H1 (cell line): Measurements from ENCODE around the gene ZNF555. TPM values are rescaled to one million over a fixed set of nuclear protein-coding genes. Genes with fewer than 3 reads are reported as not detected.

Experiments
- CTCF ChIA-PET: fragments of 300-600 bp; sonication (Branson Sonifier 250); formaldehyde crosslinking; loops from one replicate; lab custom pipeline; 2021; ENCODE audit not compliant: partially characterized antibody; lab: Charles Lee
- POLR2A ChIA-PET: fragments of 300-600 bp; sonication (Branson Sonifier 250); formaldehyde crosslinking; loops from one replicate; lab custom pipeline; 2021; ENCODE audit warnings: inconsistent platforms; ENCODE audit not compliant: partially characterized antibody; lab: Charles Lee
- DNase-seq, 2 experiments: peaks; one replicate each; pipeline versions ENCODE4 v3.0.0 to v3.0.0-alpha.2; 2010 to 2022; ENCODE audit warnings: low spot score in 2 of 2, low read depth in 1 of 2, mixed read lengths in 1 of 2
- FAIRE-seq: peaks from 2 replicates; lab custom pipeline; 2011; peaks lifted over from hg19 to GRCh38; lab: Jason Lieb, UNC
- H2AFZ ChIP-seq: 2 replicates; pipeline ENCODE4 v1.8.1; 2012; ENCODE audit warnings: low read length, inconsistent platforms
- H2AK5ac ChIP-seq: 2 replicates; pipeline ENCODE4 v1.6.1; 2013; ENCODE audit warnings: low read depth, low read length
- H2BK120ac ChIP-seq: replicated peaks from 2 replicates; pipeline ENCODE3; 2013; ENCODE audit warnings: low read depth, low read length, inconsistent platforms
- H2BK12ac ChIP-seq: 2 replicates; pipeline ENCODE4 v1.6.1; 2013; ENCODE audit warnings: low read depth, low read length
- H2BK15ac ChIP-seq: 2 replicates; pipeline ENCODE4 v1.6.1; 2013; ENCODE audit warnings: low read length
- H2BK20ac ChIP-seq: 2 replicates; pipeline ENCODE4 v1.6.1; 2013; ENCODE audit warnings: low read length
- H2BK5ac ChIP-seq: 2 replicates; pipeline ENCODE4 v1.6.1; 2013; ENCODE audit warnings: low read depth, low read length
- H3K14ac ChIP-seq: 2 replicates; pipeline ENCODE4 v1.6.1; 2013; ENCODE audit warnings: inconsistent platforms; ENCODE audit not compliant: insufficient read length
- H3K18ac ChIP-seq: 2 replicates; pipeline ENCODE4 v1.6.1; 2013; ENCODE audit warnings: low read length; ENCODE audit errors: extremely low read depth
- H3K23ac ChIP-seq: 2 replicates; pipeline ENCODE4 v1.6.1; 2013; ENCODE audit warnings: inconsistent platforms; ENCODE audit not compliant: insufficient read length
- H3K23me2 ChIP-seq: 2 replicates; pipeline ENCODE4 v1.6.1; 2013; ENCODE audit warnings: low read depth, low read length
- H3K27ac ChIP-seq: 2 replicates; pipeline ENCODE4 v1.6.1; 2011; ENCODE audit warnings: low read depth, low read length, inconsistent platforms
- H3K27me3 ChIP-seq, 4 experiments: replicated peaks in 1 of 4; 1 replicate in 1 of 4; 2 replicates in 3 of 4; pipeline versions ENCODE4 v1.6.1 to v1.8.1; 2011 to 2013; ENCODE audit warnings: low read length in 3 of 4, mild to moderate bottlenecking in 3 of 4, inconsistent platforms in 2 of 4, mixed read lengths in 2 of 4, moderate library complexity in 1 of 4; ENCODE audit not compliant: control insufficient read depth in 3 of 4, insufficient read depth in 3 of 4; ENCODE audit errors: extremely low read depth in 1 of 4
- H3K36me3 ChIP-seq, 4 experiments: 2 replicates each; pipeline versions ENCODE4 v1.6.1 to v1.8.1; 2011 to 2013; ENCODE audit warnings: mild to moderate bottlenecking in 4 of 4, low read length in 3 of 4, moderate library complexity in 2 of 4, control low read depth in 1 of 4, inconsistent platforms in 1 of 4; ENCODE audit not compliant: insufficient read depth in 4 of 4, control insufficient read depth in 2 of 4
- H3K4ac ChIP-seq: replicated peaks from 2 replicates; pipeline ENCODE3; 2013; ENCODE audit warnings: low read length, low read depth, mixed read lengths, inconsistent platforms; ENCODE audit not compliant: insufficient read length
- H3K4me1 ChIP-seq, 4 experiments: replicated peaks in 1 of 4; 1 replicate in 1 of 4; 2 replicates in 3 of 4; pipeline versions ENCODE4 v1.6.1 to v1.8.1; 2011 to 2013; ENCODE audit warnings: low read length in 3 of 4, inconsistent platforms in 2 of 4, mixed read lengths in 1 of 4; ENCODE audit not compliant: insufficient read depth in 4 of 4, control insufficient read depth in 3 of 4
- H3K4me2 ChIP-seq, 2 experiments: 2 replicates each; pipeline versions ENCODE4 v1.6.1 to v1.8.1; 2011 to 2013; ENCODE audit warnings: low read depth in 2 of 2, low read length in 2 of 2, control low read depth in 1 of 2, inconsistent platforms in 1 of 2, mild to moderate bottlenecking in 1 of 2; ENCODE audit not compliant: insufficient read depth in 1 of 2
- H3K4me3 ChIP-seq, 4 experiments: fragments of 200-600, 300-600 bp in 1 of 4; sonication (generic), shearing (Covaris generic), sonication (Bioruptor Twin) in 1 of 4; 2 replicates each; pipeline versions ENCODE4 v1.5.1 to v1.8.1; 2011 to 2016; ENCODE audit warnings: low read length in 4 of 4, low read depth in 3 of 4, control low read depth in 2 of 4, inconsistent platforms in 2 of 4, mild to moderate bottlenecking in 2 of 4, mixed read lengths in 1 of 4, moderate library complexity in 1 of 4; ENCODE audit not compliant: insufficient read depth in 2 of 4; ENCODE audit errors: extremely low read depth in 1 of 4
- H3K56ac ChIP-seq: replicated peaks from 2 replicates; pipeline ENCODE3; 2013; ENCODE audit warnings: low read depth, mild to moderate bottlenecking, mixed read lengths, low read length, inconsistent platforms; ENCODE audit not compliant: insufficient read length
- H3K79me1 ChIP-seq: 2 replicates; pipeline ENCODE4 v1.6.1; 2013; ENCODE audit warnings: low read depth, low read length, control low read depth
- H3K79me2 ChIP-seq, 2 experiments: 2 replicates each; pipeline versions ENCODE4 v1.6.1 to v1.8.1; 2012 to 2013; ENCODE audit warnings: low read length in 2 of 2, mild to moderate bottlenecking in 2 of 2, inconsistent platforms in 1 of 2; ENCODE audit not compliant: insufficient read depth in 2 of 2, control insufficient read depth in 1 of 2
- H3K9ac ChIP-seq, 4 experiments: replicated peaks in 1 of 4; 1 replicate in 1 of 4; 2 replicates in 3 of 4; pipeline versions ENCODE4 v1.6.1 to v1.8.1; 2011 to 2013; ENCODE audit warnings: low read depth in 3 of 4, low read length in 3 of 4, control low read depth in 2 of 4, mild to moderate bottlenecking in 2 of 4, moderate library complexity in 2 of 4, inconsistent platforms in 1 of 4; ENCODE audit errors: extremely low read depth in 1 of 4
- H3K9me3 ChIP-seq, 2 experiments: 2 replicates each; pipeline versions ENCODE4 v1.6.1 to v1.8.1; 2012 to 2013; ENCODE audit warnings: mild to moderate bottlenecking in 2 of 2, moderate library complexity in 2 of 2, control low read depth in 1 of 2, inconsistent platforms in 1 of 2, low read depth in 1 of 2, low read length in 1 of 2, mixed read lengths in 1 of 2; ENCODE audit not compliant: insufficient read depth in 2 of 2
- H4K20me1 ChIP-seq, 2 experiments: replicated peaks in 1 of 2; 2 replicates each; pipeline versions ENCODE3 to v1.8.1; 2011 to 2013; ENCODE audit warnings: inconsistent platforms in 2 of 2, low read length in 2 of 2, mild to moderate bottlenecking in 1 of 2; ENCODE audit not compliant: insufficient read depth in 2 of 2, control insufficient read depth in 1 of 2
- H4K5ac ChIP-seq: 2 replicates; pipeline ENCODE4 v1.6.1; 2013; ENCODE audit warnings: low read length, low read depth, mixed read lengths, inconsistent platforms; ENCODE audit not compliant: insufficient read length
- H4K8ac ChIP-seq: 2 replicates; pipeline ENCODE4 v1.8.0; 2013; ENCODE audit warnings: mild to moderate bottlenecking, moderate library complexity, low read length, inconsistent platforms; ENCODE audit not compliant: insufficient read depth; ENCODE audit errors: extremely low read depth
- H4K91ac ChIP-seq: replicated peaks from 2 replicates; pipeline ENCODE3; 2013; ENCODE audit warnings: low read length, mixed read lengths, inconsistent platforms; ENCODE audit not compliant: insufficient read length
- BCL11A ChIP-seq, 2 experiments: IDR thresholded peaks; one replicate each; pipeline ENCODE4 v1.6.1; 2011; ENCODE audit warnings: low read depth in 2 of 2, low read length in 2 of 2, mild to moderate bottlenecking in 2 of 2
- CBX5 ChIP-seq: fragments of 300-800, 300-1000 bp; sonication (generic); IDR thresholded peaks from 2 replicates; pipeline ENCODE4 v1.7.1; 2016; ENCODE audit warnings: antibody characterized with exemption, low read length, low read depth
- CHD2 ChIP-seq: IDR thresholded peaks from 2 replicates; pipeline ENCODE4 v1.6.1; 2012; ENCODE audit warnings: low read length, improper control_type of control experiment
- EP300 ChIP-seq, 2 experiments: IDR thresholded peaks; 1 replicate in 1 of 2; 2 replicates in 1 of 2; pipeline ENCODE4 v1.6.1; 2011 to 2012; ENCODE audit warnings: low read depth in 2 of 2, low read length in 2 of 2, mild to moderate bottlenecking in 2 of 2, borderline replicate concordance in 1 of 2, inconsistent platforms in 1 of 2, moderate library complexity in 1 of 2
- GABPA ChIP-seq: IDR thresholded peaks from 2 replicates; pipeline ENCODE4 v1.6.1; 2011; ENCODE audit warnings: mild to moderate bottlenecking, low read length, moderate library complexity, borderline replicate concordance; ENCODE audit not compliant: insufficient read depth
- KDM1A ChIP-seq: fragments of 200-600, 300-600 bp; sonication (generic); IDR thresholded peaks from 2 replicates; pipeline ENCODE4 v1.7.1; 2016; ENCODE audit warnings: mild to moderate bottlenecking, low read length, borderline replicate concordance
- NRF1 ChIP-seq: IDR thresholded peaks from 2 replicates; pipeline ENCODE4 v1.6.1; 2011; ENCODE audit warnings: mild to moderate bottlenecking, low read depth, low read length, improper control_type of control experiment
- RFX5 ChIP-seq: IDR thresholded peaks from 2 replicates; pipeline ENCODE4 v1.6.1; 2011; ENCODE audit warnings: low read depth, low read length, improper control_type of control experiment, borderline replicate concordance
- TAF1 ChIP-seq: IDR thresholded peaks from 2 replicates; pipeline ENCODE4 v1.6.1; 2011; ENCODE audit warnings: mild to moderate bottlenecking, low read depth, low read length
- USF2 ChIP-seq: IDR thresholded peaks from 2 replicates; pipeline ENCODE4 v1.6.1; 2011; ENCODE audit warnings: low read length, improper control_type of control experiment
- ZNF274 ChIP-seq: IDR thresholded peaks from 2 replicates; pipeline ENCODE4 v1.7.0; 2012; ENCODE audit warnings: low read length, borderline replicate concordance; ENCODE audit errors: extremely low read depth
- WGBS, 2 experiments: shearing (Covaris generic) in 1 of 2; methylation state at CpG; one replicate each; pipeline versions ENCODE4 v1.1.6 to v1.1.7; 2013 to 2015; ENCODE audit warnings: low lambda C conversion rate in 2 of 2, mixed read lengths in 2 of 2, inconsistent platforms in 1 of 2, low coverage in 1 of 2, missing lambda C conversion rate in 1 of 2; ENCODE audit not compliant: insufficient replicate concordance in 2 of 2, insufficient coverage in 1 of 2, insufficient read length in 1 of 2; ENCODE audit errors: extremely low coverage in 1 of 2, missing lambda C conversion rate in 1 of 2; 5-methylcytosine and 5-hydroxymethylcytosine counted together
- polyA plus RNA-seq, 7 experiments: library from polyadenylated mRNA; depleted of rRNA in 3 of 7; stranded (reverse) in 5 of 7; unstranded in 2 of 7; fragments of >200 nt in 5 of 7; fragments of 200-250 nt in 2 of 7; gene quantifications; 1 replicate in 5 of 7; 2 replicates in 1 of 7; 4 replicates in 1 of 7; pipeline versions ENCODE4 v1.2.1 to v1.2.3, GENCODE V29; 2011 to 2013; ENCODE audit warnings: missing spikeins in 2 of 7, mixed read lengths in 2 of 7
- total RNA-seq: library from RNA; stranded (reverse); fragmentation: NEBNext Ultra II Directional; extraction: Animal tissue kit (Norgen Biotek cat#: 25700); gene quantifications from 2 replicates; pipeline ENCODE4 v1.2.1, GENCODE V29; 2021

The ZNF555 gene
- total and polyA plus RNA-seq, 2 of the 8 experiments (the other 6 are each of a cell fraction or from before 2014, with no cell fraction given): 1.6 to 5.7 TPM

GRCh38 chr19:2877398-2878331, 36.4 kb downstream of the ZNF555 start:
- ChIA-PET POLR2A (no interaction called here), CTCF (no interaction called here)
- no peak overlapping the region for H2BK12ac ChIP-seq
- no peak overlapping the region for H2BK5ac ChIP-seq
- no peak overlapping the region for H3K4ac ChIP-seq
- H4K91ac ChIP-seq: no peak overlapping the region
- no peak overlapping the region for H3K56ac ChIP-seq
- no peak overlapping the region for H2AFZ ChIP-seq
- no peak for FAIRE-seq
- H2BK15ac ChIP-seq: no peak overlapping the region
- no peaks in the 10 kb centered on the region for H3K79me1 ChIP-seq
- H3K23me2 ChIP-seq: no peaks in the 10 kb centered on the region
- no peak overlapping the region for H3K9ac ChIP-seq
- no peaks in the 10 kb centered on the region; a peak in 1 of 8 replicates for H3K36me3 ChIP-seq
- 85% methylated on average over 32 of the region's 32 CpGs; no CpG with 5 or more reads in 1 of the 2 experiments for WGBS, 2 experiments
- H3K4me3 ChIP-seq: no peak overlapping the region
- H2AK5ac ChIP-seq: no peak overlapping the region
- H3K27me3 ChIP-seq: no peaks in the 10 kb centered on the region
- H2BK120ac ChIP-seq: no peak overlapping the region
- H3K27ac ChIP-seq: no peak overlapping the region
- no peak overlapping the region for H4K8ac ChIP-seq
- no peaks in the 10 kb centered on the region for H3K79me2 ChIP-seq
- H4K5ac ChIP-seq: no peak overlapping the region
- no peak overlapping the region for H3K23ac ChIP-seq
- no peaks in the 10 kb centered on the region for H3K4me1 ChIP-seq
- no peak overlapping the region for H2BK20ac ChIP-seq
- no peak overlapping the region for H3K4me2 ChIP-seq
- peaks cover 34 to 76% of the 10 kb centered on the region in 2 experiments for H3K9me3 ChIP-seq
- H4K20me1 ChIP-seq: no peaks in the 10 kb centered on the region
- DNase-seq: no peak
- no peak overlapping the region for H3K14ac ChIP-seq
- no peak overlapping the region for H3K18ac ChIP-seq
- TF ChIP-seq GABPA (no peak), CBX5 (no peak), USF2 (no peak), EP300 (IDR thresholded peaks at IDR 0.05; ENCODE audit: borderline replicate concordance in 1 of 2, low read depth in 2 of 2, low read length in 2 of 2) (no peak), CHD2 (no peak), NRF1 (no peak), TAF1 (no peak), KDM1A (peak; percentile 73; the same call in 1 of the 2 replicates), BCL11A (IDR thresholded peaks at IDR 0.05; ENCODE audit: low read depth in 2 of 2, low read length in 2 of 2) (no peak), RFX5 (no peak), ZNF274 (peak; percentile 25; the same call in 1 of the 2 replicates)
